Measurements from ENCODE around the gene FNBP1L. TPM values are rescaled to one million over a fixed set of nuclear protein-coding genes. Genes with fewer than 3 reads are reported as not detected.
A peak's percentile ranks its signal among the peaks of the same experiment; 100 is the strongest.

Gene FNBP1L
- total and polyA plus RNA-seq, 12 donors, result 10.7 to 41.4 (median 23.8) TPM

DNA sequence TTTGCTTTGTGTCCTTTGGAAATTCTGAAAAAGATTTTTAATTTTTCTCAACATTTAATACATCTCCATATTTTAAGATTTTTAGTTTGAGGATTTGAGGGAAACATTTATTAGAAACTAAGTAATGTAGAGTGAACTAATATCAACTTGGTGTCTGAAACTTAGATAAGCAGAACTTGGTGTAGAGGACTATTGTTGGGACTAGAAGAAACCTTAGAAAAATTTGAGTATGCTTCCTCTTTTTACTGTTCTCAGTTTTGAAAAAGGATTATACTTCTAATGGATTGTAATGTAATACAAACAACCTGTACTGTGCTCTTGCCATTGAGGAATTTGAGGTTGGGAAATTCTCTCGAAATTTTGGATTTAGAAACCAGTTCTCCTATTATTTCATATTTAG lies 2.4 kb downstream of the FNBP1L start:
- intact Hi-C loops (cut with DNase I), result loop anchor here in 1 of 10 donors (5.0 kb wide), 1 partner anchor 97 kb away; no protein-coding TSS in a partner anchor
- 77 to 81% methylated on average over 1 of the region's 1 CpG for WGBS, 2 donors
- Histone ChIP-seq H3K9me3 (no peaks in the 10 kb centered on the region), H3K27me3 (peaks cover 0 to 24% (median 0%) of the 10 kb centered on the region in 7 donors), H3K36me3 (no peaks in the 10 kb centered on the region), H3K27ac (no peak overlapping the region), H3K4me1 (peaks cover 0 to 32% (median 21%) of the 10 kb centered on the region in 9 donors), H3K4me3 (peak overlapping the region in 2 of 10 donors; percentile 2 to 96)
- TF ChIP-seq, protein P1, sequence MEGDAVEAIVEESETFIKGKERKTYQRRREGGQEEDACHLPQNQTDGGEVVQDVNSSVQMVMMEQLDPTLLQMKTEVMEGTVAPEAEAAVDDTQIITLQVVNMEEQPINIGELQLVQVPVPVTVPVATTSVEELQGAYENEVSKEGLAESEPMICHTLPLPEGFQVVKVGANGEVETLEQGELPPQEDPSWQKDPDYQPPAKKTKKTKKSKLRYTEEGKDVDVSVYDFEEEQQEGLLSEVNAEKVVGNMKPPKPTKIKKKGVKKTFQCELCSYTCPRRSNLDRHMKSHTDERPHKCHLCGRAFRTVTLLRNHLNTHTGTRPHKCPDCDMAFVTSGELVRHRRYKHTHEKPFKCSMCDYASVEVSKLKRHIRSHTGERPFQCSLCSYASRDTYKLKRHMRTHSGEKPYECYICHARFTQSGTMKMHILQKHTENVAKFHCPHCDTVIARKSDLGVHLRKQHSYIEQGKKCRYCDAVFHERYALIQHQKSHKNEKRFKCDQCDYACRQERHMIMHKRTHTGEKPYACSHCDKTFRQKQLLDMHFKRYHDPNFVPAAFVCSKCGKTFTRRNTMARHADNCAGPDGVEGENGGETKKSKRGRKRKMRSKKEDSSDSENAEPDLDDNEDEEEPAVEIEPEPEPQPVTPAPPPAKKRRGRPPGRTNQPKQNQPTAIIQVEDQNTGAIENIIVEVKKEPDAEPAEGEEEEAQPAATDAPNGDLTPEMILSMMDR (IDR thresholded peaks at IDR 0.05), result no peak
- ATAC-seq (no peak), DNase-seq (no peak)

DNA sequence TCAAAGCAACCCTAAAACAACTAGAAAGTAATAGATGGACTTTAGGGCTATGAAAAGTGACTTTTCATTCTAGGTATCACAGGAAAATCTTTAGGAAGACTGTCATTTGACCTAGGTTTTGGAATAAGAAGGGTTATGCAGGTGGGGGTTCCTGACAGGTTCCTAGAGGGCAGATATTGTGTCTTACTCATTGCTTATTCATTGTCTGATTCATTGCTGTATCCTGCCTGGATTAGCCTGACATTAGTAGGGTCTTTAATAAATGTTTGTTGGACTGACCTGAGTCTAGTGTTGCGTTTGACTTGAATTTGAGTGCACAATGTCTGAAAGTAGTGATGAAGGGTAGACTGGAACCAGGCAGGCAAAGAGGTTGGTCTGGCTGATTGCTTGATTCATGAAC lies 6.0 kb downstream of the FNBP1L start:
- DNase-seq, result no peak
- no peak overlapping the region for H3K27ac ChIP-seq
- H3K36me3 ChIP-seq, result peaks cover 0 to 7% (median 0%) of the 10 kb centered on the region in 9 donors
- H3K4me1 ChIP-seq, result peaks cover 0 to 27% (median 19%) of the 10 kb centered on the region in 9 donors
- intact Hi-C loops (cut with DNase I), result loop anchor here in 1 of 10 donors (5.0 kb wide), 1 partner anchor 93 kb away; no protein-coding TSS in a partner anchor
- WGBS, 2 donors, result 88 to 92% methylated on average over 1 of the region's 1 CpG
- H3K9me3 ChIP-seq, result no peaks in the 10 kb centered on the region
- no peak overlapping the region for H3K4me3 ChIP-seq
- TF ChIP-seq, protein P1 (IDR thresholded peaks at IDR 0.05), result no peak
- no peak for ATAC-seq
- H3K27me3 ChIP-seq, result peaks cover 0 to 10% (median 0%) of the 10 kb centered on the region in 7 donors

DNA sequence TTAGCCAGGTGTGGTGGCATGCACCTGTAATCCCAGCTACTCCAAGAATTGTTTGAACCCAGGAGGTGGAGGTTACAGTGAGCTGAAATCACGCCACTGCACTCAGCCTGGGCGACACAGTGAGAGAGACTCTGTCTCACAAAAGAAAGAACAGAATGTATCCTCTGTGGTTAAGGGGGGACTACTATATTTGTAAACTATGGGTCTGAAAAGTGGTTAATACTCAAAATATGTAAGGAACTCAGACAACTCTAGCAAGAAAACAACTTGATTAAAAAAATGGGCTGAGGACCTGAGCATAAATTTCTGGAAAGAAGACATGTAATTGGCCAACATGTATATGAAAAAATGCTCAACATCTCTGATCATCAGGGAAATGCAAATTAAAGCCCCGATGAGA lies 11.2 kb downstream of the FNBP1L start:
- no peak overlapping the region for H3K27ac ChIP-seq
- 97 to 98% methylated on average over 3 of the region's 3 CpGs for WGBS, 2 donors
- no peak overlapping the region for H3K4me3 ChIP-seq
- peaks cover 0 to 21% (median 0%) of the 10 kb centered on the region in 9 donors for H3K4me1 ChIP-seq
- intact Hi-C loops (cut with DNase I), result no loop called here
- H3K27me3 ChIP-seq, result no peaks in the 10 kb centered on the region
- DNase-seq, result no peak
- peaks cover 0 to 4% (median 0%) of the 10 kb centered on the region in 11 donors for H3K9me3 ChIP-seq
- TF ChIP-seq, protein P1 (IDR thresholded peaks at IDR 0.05), result no peak
- peaks cover 0 to 7% (median 0%) of the 10 kb centered on the region in 9 donors for H3K36me3 ChIP-seq
- no peak for ATAC-seq

DNA sequence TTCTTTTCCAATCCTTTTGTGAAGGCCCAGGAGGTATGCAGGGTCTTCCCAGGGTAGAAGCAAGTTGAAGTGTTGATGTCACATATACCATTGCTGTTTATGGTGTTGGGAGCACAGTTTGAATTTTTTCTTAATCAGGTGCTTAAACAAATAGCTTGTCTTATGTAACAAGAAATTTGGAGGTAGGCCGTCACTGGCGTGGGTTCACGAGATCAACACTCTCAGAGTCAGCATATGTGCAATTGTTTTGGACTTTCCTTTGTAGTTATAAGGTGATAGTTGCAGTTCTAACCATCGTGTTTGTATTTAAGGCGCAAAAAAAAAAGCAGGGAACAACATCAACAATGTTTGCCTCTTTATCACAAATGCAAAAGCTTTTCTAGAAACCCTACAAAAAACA lies 13.3 kb downstream of the FNBP1L start:
- H3K36me3 ChIP-seq, result peaks cover 0 to 7% (median 0%) of the 10 kb centered on the region in 9 donors
- 88 to 90% methylated on average over 5 of the region's 5 CpGs for WGBS, 2 donors
- no peak overlapping the region for H3K4me3 ChIP-seq
- H3K4me1 ChIP-seq, result peaks cover 0 to 15% (median 0%) of the 10 kb centered on the region in 9 donors
- DNase-seq (no peak), ATAC-seq (no peak)
- H3K27me3 ChIP-seq, result no peaks in the 10 kb centered on the region
- TF ChIP-seq, protein P1 (IDR thresholded peaks at IDR 0.05), result no peak
- intact Hi-C loops (cut with DNase I), result no loop called here
- H3K9me3 ChIP-seq, result peaks cover 0 to 20% (median 0%) of the 10 kb centered on the region in 11 donors
- H3K27ac ChIP-seq, result no peak overlapping the region
